Fibroblast of lung (primary cell): ENCODE results near the gene WDPCP.

Source experiments
- CTCF ChIP-seq, 2 donors: IDR thresholded peaks in 1 of 2; conservative IDR thresholded peaks in 1 of 2; 1 replicate in 1 of 2; 2 replicates in 1 of 2; pipeline ENCODE4 v1.5.1; 2011 to 2012; ENCODE audit warnings: low read length in 2 of 2, control low read depth in 1 of 2, inconsistent platforms in 1 of 2, low read depth in 1 of 2, mild to moderate bottlenecking in 1 of 2
- EZH2 ChIP-seq: IDR thresholded peaks from 2 replicates; pipeline ENCODE4 v1.5.1; 2012; ENCODE audit warnings: low read length, control low read depth, mild to moderate bottlenecking; ENCODE audit errors: missing control alignments

- TF ChIP-seq CTCF (conservative IDR thresholded peaks at IDR 0.05 in 1 of 2, IDR thresholded peaks at IDR 0.05 in 1 of 2; ENCODE audit: low read depth in 1 of 2, low read length in 2 of 2) (no peak), EZH2 (no peak)
Observed at GRCh38 chr2:63539416-63540162, 48.7 kb downstream of the WDPCP start.
